Adipocyte (in vitro differentiated cells): ENCODE results near the gene KIAA1328.

Source experiments
- DNase-seq: peaks from one replicate; pipeline ENCODE4 v3.0.0-alpha.2; 2015; ENCODE audit warnings: low read depth
- H3K27me3 ChIP-seq: replicated peaks from 2 replicates; pipeline ENCODE4 v1.7.0; 2013; ENCODE audit warnings: mild to moderate bottlenecking, low read length, moderate library complexity; ENCODE audit not compliant: control insufficient read depth, insufficient read depth
- H3K36me3 ChIP-seq: 2 replicates; pipeline ENCODE4 v1.7.0; 2013; ENCODE audit warnings: low read length, mild to moderate bottlenecking, moderate library complexity; ENCODE audit not compliant: control insufficient read depth, insufficient read depth, severe bottlenecking
- H3K4me1 ChIP-seq: 2 replicates; pipeline ENCODE4 v1.7.0; 2013; ENCODE audit warnings: mild to moderate bottlenecking, low read length, moderate library complexity; ENCODE audit not compliant: control insufficient read depth, insufficient read depth
- H3K4me3 ChIP-seq: 2 replicates; pipeline ENCODE4 v1.7.0; 2013; ENCODE audit warnings: mild to moderate bottlenecking, low read length, moderate library complexity
- H3K9ac ChIP-seq: 2 replicates; pipeline ENCODE4 v1.7.0; 2013; ENCODE audit warnings: mild to moderate bottlenecking, low read length, moderate library complexity
- H3K9me3 ChIP-seq: 2 replicates; pipeline ENCODE4 v1.7.0; 2013; ENCODE audit warnings: mild to moderate bottlenecking, low read length, moderate library complexity; ENCODE audit not compliant: control insufficient read depth

KIAA1328 gene

GRCh38 chr18:37176621-37176934, 347.7 kb downstream of the KIAA1328 start:
- Histone ChIP-seq H3K9me3 (no peaks in the 10 kb centered on the region), H3K9ac (no peak overlapping the region), H3K27me3 (no peaks in the 10 kb centered on the region), H3K4me1 (no peaks in the 10 kb centered on the region), H3K4me3 (no peak overlapping the region), H3K36me3 (no peaks in the 10 kb centered on the region)
- no peak for DNase-seq

- H3K9ac ChIP-seq = no peak overlapping the region
- H3K4me1 ChIP-seq = no peaks in the 10 kb centered on the region
- no peaks in the 10 kb centered on the region for H3K36me3 ChIP-seq
- no peak overlapping the region for H3K4me3 ChIP-seq
- DNase-seq = no peak
- H3K27me3 ChIP-seq = no peaks in the 10 kb centered on the region
- no peaks in the 10 kb centered on the region for H3K9me3 ChIP-seq
Measured at GRCh38 chr18:37179384-37179783, 350.5 kb downstream of the KIAA1328 start.

- Histone ChIP-seq H3K4me1 (no peaks in the 10 kb centered on the region), H3K27me3 (no peaks in the 10 kb centered on the region), H3K9ac (no peak overlapping the region), H3K9me3 (no peaks in the 10 kb centered on the region), H3K36me3 (no peaks in the 10 kb centered on the region), H3K4me3 (no peak overlapping the region)
- no peak for DNase-seq
Measured at GRCh38 chr18:37180086-37180485, 351.2 kb downstream of the KIAA1328 start.

GRCh38 chr18:37182340-37183135, 353.6 kb downstream of the KIAA1328 start:
- Histone ChIP-seq H3K4me1 (no peaks in the 10 kb centered on the region), H3K4me3 (no peak overlapping the region), H3K9me3 (no peaks in the 10 kb centered on the region), H3K9ac (no peak overlapping the region), H3K27me3 (no peaks in the 10 kb centered on the region), H3K36me3 (no peaks in the 10 kb centered on the region)
- DNase-seq = no peak

- Histone ChIP-seq H3K4me3 (no peak overlapping the region), H3K27me3 (no peaks in the 10 kb centered on the region), H3K9ac (no peak overlapping the region), H3K9me3 (no peaks in the 10 kb centered on the region), H3K4me1 (no peaks in the 10 kb centered on the region), H3K36me3 (no peaks in the 10 kb centered on the region)
- no peak for DNase-seq
Measured at GRCh38 chr18:37184209-37184868, 355.4 kb downstream of the KIAA1328 start.

- Histone ChIP-seq H3K36me3 (no peaks in the 10 kb centered on the region), H3K9me3 (no peaks in the 10 kb centered on the region), H3K27me3 (no peaks in the 10 kb centered on the region), H3K9ac (no peak overlapping the region), H3K4me1 (no peaks in the 10 kb centered on the region), H3K4me3 (no peak overlapping the region)
- no peak for DNase-seq
Measured at GRCh38 chr18:37188016-37188791, 359.3 kb downstream of the KIAA1328 start.

DNA sequence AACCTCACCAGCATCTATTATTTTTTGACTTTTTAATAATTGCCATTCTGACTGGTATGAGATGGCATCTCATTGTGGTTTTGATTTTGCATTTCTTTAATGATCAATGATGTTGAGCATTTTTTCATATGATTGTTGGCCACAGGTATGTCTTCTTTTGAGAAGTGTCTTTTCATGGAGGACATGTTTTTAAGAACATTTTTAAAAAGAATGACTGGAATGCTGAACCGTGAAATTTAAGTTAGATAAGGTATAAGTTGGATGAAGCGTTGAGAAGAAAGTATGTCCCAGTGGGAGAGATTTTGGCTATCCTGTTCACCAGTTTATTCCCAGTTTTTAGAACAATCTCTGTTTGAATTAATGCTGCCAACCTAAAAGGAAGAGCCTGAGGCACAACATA, 370.8 kb downstream of the KIAA1328 start:
- no peaks in the 10 kb centered on the region for H3K4me1 ChIP-seq
- H3K4me3 ChIP-seq = no peak overlapping the region
- no peak for DNase-seq
- no peak overlapping the region for H3K9ac ChIP-seq
- H3K36me3 ChIP-seq = no peaks in the 10 kb centered on the region
- no peaks in the 10 kb centered on the region for H3K27me3 ChIP-seq
- H3K9me3 ChIP-seq = no peaks in the 10 kb centered on the region

DNA sequence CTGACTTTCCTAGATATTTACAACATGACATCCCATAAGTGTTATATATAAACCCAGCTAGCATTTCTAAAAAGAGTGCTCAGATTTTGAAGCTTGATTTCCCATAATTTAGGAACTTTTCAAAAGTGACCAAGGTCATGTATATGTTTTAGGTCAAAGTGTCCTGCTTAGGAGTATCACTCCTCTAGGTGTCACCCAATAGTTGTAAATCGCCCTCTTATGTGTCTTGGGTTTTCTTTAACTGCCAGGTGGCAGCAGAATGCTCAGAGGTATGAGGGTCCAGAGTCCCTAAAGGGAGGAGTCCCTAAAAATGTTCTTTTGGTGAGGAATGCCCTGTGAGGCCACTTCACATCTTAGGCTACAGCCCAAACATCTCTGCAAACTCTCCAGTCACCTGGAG, 378.4 kb downstream of the KIAA1328 start:
- no peaks in the 10 kb centered on the region for H3K4me1 ChIP-seq
- H3K36me3 ChIP-seq = no peaks in the 10 kb centered on the region
- H3K4me3 ChIP-seq = no peak overlapping the region
- no peak for DNase-seq
- H3K27me3 ChIP-seq = no peaks in the 10 kb centered on the region
- no peak overlapping the region for H3K9ac ChIP-seq
- H3K9me3 ChIP-seq = no peaks in the 10 kb centered on the region

GRCh38 chr18:37210781-37211180, 381.9 kb downstream of the KIAA1328 start:
- no peak overlapping the region for H3K9ac ChIP-seq
- no peaks in the 10 kb centered on the region for H3K9me3 ChIP-seq
- H3K36me3 ChIP-seq = no peaks in the 10 kb centered on the region
- no peaks in the 10 kb centered on the region for H3K4me1 ChIP-seq
- DNase-seq = no peak
- H3K27me3 ChIP-seq = no peaks in the 10 kb centered on the region
- H3K4me3 ChIP-seq = no peak overlapping the region

GRCh38 chr18:37218022-37218590, 389.2 kb downstream of the KIAA1328 start:
- Histone ChIP-seq H3K9me3 (no peaks in the 10 kb centered on the region), H3K36me3 (no peaks in the 10 kb centered on the region), H3K27me3 (no peaks in the 10 kb centered on the region), H3K4me1 (no peaks in the 10 kb centered on the region), H3K9ac (no peak overlapping the region), H3K4me3 (no peak overlapping the region)
- no peak for DNase-seq

- H3K27me3 ChIP-seq = no peaks in the 10 kb centered on the region
- DNase-seq = no peak
- no peak overlapping the region for H3K4me3 ChIP-seq
- H3K4me1 ChIP-seq = no peaks in the 10 kb centered on the region
- H3K9ac ChIP-seq = no peak overlapping the region
- H3K9me3 ChIP-seq = no peaks in the 10 kb centered on the region
- H3K36me3 ChIP-seq = no peaks in the 10 kb centered on the region
Measured at GRCh38 chr18:37219257-37219656, 390.3 kb downstream of the KIAA1328 start.
